H9 (cell line): ENCODE results near the gene FGF22. TPM values are rescaled to one million over a fixed set of nuclear protein-coding genes. Genes with fewer than 3 reads are reported as not detected.

ENCODE experiments used
- DNase-seq: peaks from one replicate; pipeline ENCODE4 v3.0.0-alpha.2; 2017
- H2AFZ ChIP-seq: one replicate; pipeline ENCODE4 v1.6.1; 2013; ENCODE audit warnings: mild to moderate bottlenecking, low read length, control low read depth, moderate library complexity
- H2AK5ac ChIP-seq: 2 replicates; pipeline ENCODE4 v1.6.1; 2013; ENCODE audit warnings: low read length, control low read depth, mixed read lengths; ENCODE audit not compliant: insufficient read length
- H2BK120ac ChIP-seq: one replicate; pipeline ENCODE4 v1.6.1; 2013; ENCODE audit warnings: low read depth, mild to moderate bottlenecking, low read length, control low read depth, inconsistent platforms; ENCODE audit not compliant: poor library complexity, severe bottlenecking
- H2BK12ac ChIP-seq: 2 replicates; pipeline ENCODE4 v1.6.1; 2013; ENCODE audit warnings: low read length, control low read depth, mixed read lengths, low read depth; ENCODE audit not compliant: insufficient read length
- H2BK15ac ChIP-seq: 2 replicates; pipeline ENCODE4 v1.6.1; 2013; ENCODE audit warnings: low read depth, low read length, control low read depth
- H2BK20ac ChIP-seq: one replicate; pipeline ENCODE4 v1.6.1; 2013; ENCODE audit warnings: low read depth, mild to moderate bottlenecking, low read length, control low read depth, inconsistent platforms; ENCODE audit not compliant: poor library complexity, severe bottlenecking
- H2BK5ac ChIP-seq: 2 replicates; pipeline ENCODE4 v1.6.1; 2013; ENCODE audit warnings: low read length, control low read depth, mixed read lengths; ENCODE audit not compliant: insufficient read length
- H3K14ac ChIP-seq: 2 replicates; pipeline ENCODE4 v1.6.1; 2013; ENCODE audit warnings: low read length, control low read depth; ENCODE audit not compliant: insufficient read depth
- H3K18ac ChIP-seq: 2 replicates; pipeline ENCODE4 v1.6.1; 2013; ENCODE audit warnings: low read depth, mild to moderate bottlenecking, mixed read lengths, low read length, control low read depth; ENCODE audit not compliant: insufficient read length
- H3K23ac ChIP-seq: 2 replicates; pipeline ENCODE4 v1.6.1; 2013; ENCODE audit warnings: low read length, control low read depth, mixed read lengths, low read depth; ENCODE audit not compliant: insufficient read length
- H3K23me2 ChIP-seq: 2 replicates; pipeline ENCODE4 v1.6.1; 2013; ENCODE audit warnings: low read depth, mild to moderate bottlenecking, mixed read lengths, low read length, control low read depth; ENCODE audit not compliant: insufficient read length, poor library complexity, severe bottlenecking
- H3K27ac ChIP-seq: 2 replicates; pipeline ENCODE4 v1.5.1; 2013; ENCODE audit warnings: low read length, control low read depth, mixed read lengths, low read depth; ENCODE audit not compliant: insufficient read length
- H3K27me3 ChIP-seq: 2 replicates; pipeline ENCODE4 v1.6.1; 2013; ENCODE audit warnings: low read length, control low read depth, inconsistent platforms; ENCODE audit not compliant: insufficient read depth
- H3K4ac ChIP-seq: 2 replicates; pipeline ENCODE4 v1.6.1; 2013; ENCODE audit warnings: low read depth, mild to moderate bottlenecking, control low read depth, inconsistent platforms, low read length, moderate library complexity
- H3K4me1 ChIP-seq: 2 replicates; pipeline ENCODE4 v1.6.1; 2013; ENCODE audit warnings: low read length, control low read depth, inconsistent platforms; ENCODE audit not compliant: insufficient read depth
- H3K4me2 ChIP-seq: 2 replicates; pipeline ENCODE4 v1.6.1; 2013; ENCODE audit warnings: low read length, control low read depth, mixed read lengths; ENCODE audit not compliant: insufficient read length, insufficient read depth
- H3K56ac ChIP-seq: 2 replicates; pipeline ENCODE4 v1.6.1; 2013; ENCODE audit warnings: low read depth, mild to moderate bottlenecking, mixed read lengths, low read length, control low read depth; ENCODE audit not compliant: insufficient read length
- H3K79me1 ChIP-seq: 2 replicates; pipeline ENCODE4 v1.6.1; 2013; ENCODE audit warnings: low read depth, mild to moderate bottlenecking, moderate library complexity, low read length, control low read depth, inconsistent platforms; ENCODE audit not compliant: insufficient read depth, poor library complexity, severe bottlenecking
- H3K79me2 ChIP-seq: 2 replicates; pipeline ENCODE4 v1.6.1; 2013; ENCODE audit warnings: low read length, control low read depth, inconsistent platforms; ENCODE audit not compliant: insufficient read depth
- H3K9ac ChIP-seq: 2 replicates; pipeline ENCODE4 v1.6.1; 2013; ENCODE audit warnings: low read length, control low read depth, mixed read lengths; ENCODE audit not compliant: insufficient read length; ENCODE audit errors: extremely low read depth
- H3K9me3 ChIP-seq: one replicate; pipeline ENCODE4 v1.6.1; 2013; ENCODE audit warnings: low read depth, low read length, inconsistent platforms; ENCODE audit not compliant: control insufficient read depth
- H3T11ph ChIP-seq: one replicate; pipeline ENCODE4 v1.6.1; 2013; ENCODE audit warnings: mild to moderate bottlenecking, low read length, control low read depth, inconsistent platforms
- H4K20me1 ChIP-seq: one replicate; pipeline ENCODE4 v1.6.1; 2013; ENCODE audit not compliant: control insufficient read depth, insufficient read length, insufficient read depth
- H4K5ac ChIP-seq: 2 replicates; pipeline ENCODE4 v1.6.1; 2013; ENCODE audit warnings: low read depth, mild to moderate bottlenecking, mixed read lengths, low read length, control low read depth; ENCODE audit not compliant: insufficient read length
- H4K8ac ChIP-seq: replicated peaks from 2 replicates; pipeline ENCODE4 v1.6.1; 2013; ENCODE audit warnings: low read length, control low read depth, mixed read lengths, low read depth; ENCODE audit not compliant: insufficient read length
- H4K91ac ChIP-seq: 2 replicates; pipeline ENCODE4 v1.6.1; 2013; ENCODE audit warnings: low read depth, mild to moderate bottlenecking, moderate library complexity, mixed read lengths, low read length, control low read depth; ENCODE audit not compliant: insufficient read length
- H3K27ac Mint-ChIP-seq, 3 experiments: 2 replicates in 2 of 3; 3 replicates in 1 of 3; pipeline ENCODE4 v1.8.0; 2020 to 2021; ENCODE audit warnings: mixed read lengths in 3 of 3, mild to moderate bottlenecking in 1 of 3, moderate library complexity in 1 of 3
- H3K27me3 Mint-ChIP-seq: 2 replicates; pipeline ENCODE4 v1.8.0; 2021; ENCODE audit warnings: low read depth, mild to moderate bottlenecking, moderate library complexity, mixed read lengths
- H3K36me3 Mint-ChIP-seq, 3 experiments: 2 replicates in 2 of 3; 3 replicates in 1 of 3; pipeline ENCODE4 v1.8.0; 2020 to 2021; ENCODE audit warnings: low read depth in 3 of 3, mixed read lengths in 3 of 3; ENCODE audit not compliant: insufficient read depth in 1 of 3
- H3K4me1 Mint-ChIP-seq, 2 experiments: 2 replicates each; pipeline ENCODE4 v1.8.0; 2020; ENCODE audit warnings: mixed read lengths in 2 of 2
- H3K4me3 Mint-ChIP-seq, 2 experiments: 2 replicates in 1 of 2; 3 replicates in 1 of 2; pipeline ENCODE4 v1.8.0; 2020 to 2021; ENCODE audit warnings: mild to moderate bottlenecking in 2 of 2, mixed read lengths in 2 of 2, moderate library complexity in 1 of 2
- H3K9me3 Mint-ChIP-seq, 2 experiments: 2 replicates in 1 of 2; 3 replicates in 1 of 2; pipeline ENCODE4 v1.8.0; 2020; ENCODE audit warnings: mild to moderate bottlenecking in 2 of 2, mixed read lengths in 2 of 2, moderate library complexity in 1 of 2
- CTCF ChIP-seq: fragments of 200-600 bp; sonication (generic); conservative IDR thresholded peaks from 3 replicates; pipeline ENCODE4 v1.8.0; 2021; ENCODE audit warnings: antibody characterized with exemption, mild to moderate bottlenecking
- WGBS: extraction: QIAGEN DNeasy Blood & Tissue Kit; methylation state at CpG from one replicate; pipeline ENCODE4 v1.1.7; 2013; ENCODE audit warnings: missing lambda C conversion rate, low lambda C conversion rate, mixed read lengths; ENCODE audit not compliant: insufficient read length; ENCODE audit errors: extremely low coverage; 5-methylcytosine and 5-hydroxymethylcytosine counted together
- total RNA-seq: library from RNA; stranded (reverse); gene quantifications from 2 replicates; pipeline ENCODE4 v1.2.1, GENCODE V29; 2021

FGF22 gene
- total RNA-seq, 1 experiment from 2014 or later: 0.72 TPM

GRCh38 chr19:657611-658010, 17.9 kb downstream of the FGF22 start:
- peak overlapping the region; percentile 16 to 94 (median 44); a peak in 3 of 7 replicates for H3K27ac Mint-ChIP-seq
- H3K79me1 ChIP-seq: peaks cover 7% of the 10 kb centered on the region

More at GRCh38 chr19:657611-658010, 17.9 kb downstream of the FGF22 start:
- Mint-ChIP-seq H3K27me3 (no peaks in the 10 kb centered on the region; the same call in 1 of the 2 replicates), H3K9me3 (no peaks in the 10 kb centered on the region; a peak in 2 of 5 replicates), H3K36me3 (peaks cover 3 to 16% (median 10%) of the 10 kb centered on the region in 3 experiments; a peak in 6 of 7 replicates), H3K4me1 (peaks cover 13 to 18% of the 10 kb centered on the region in 2 experiments), H3K4me3 (no peak overlapping the region)
- Histone ChIP-seq H3K18ac (no peak overlapping the region), H2BK15ac (no peak overlapping the region), H3K23me2 (peaks cover 4% of the 10 kb centered on the region), H4K91ac (no peak overlapping the region), H4K20me1 (peaks cover 15% of the 10 kb centered on the region), H3K4me2 (no peak overlapping the region), H2AK5ac (no peak overlapping the region), H2BK5ac (no peak overlapping the region), H4K5ac (no peak overlapping the region), H3K4me1 (no peaks in the 10 kb centered on the region; the same call in 1 of the 2 replicates), H3K27me3 (no peaks in the 10 kb centered on the region), H2BK20ac (no peak overlapping the region), H3K23ac (no peak overlapping the region), H4K8ac (no peak overlapping the region), H3K9ac (no peak overlapping the region), H3K4ac (no peak overlapping the region), H2AFZ (no peak overlapping the region), H3K9me3 (no peaks in the 10 kb centered on the region), H3K14ac (no peak overlapping the region), H2BK120ac (no peak overlapping the region), H3T11ph (no peak overlapping the region), H3K79me2 (peaks cover 82% of the 10 kb centered on the region), H3K27ac (no peak overlapping the region), H3K56ac (no peak overlapping the region), H2BK12ac (no peak overlapping the region)
- no peak for TF ChIP-seq CTCF
- WGBS: no CpG with 5 or more reads among the region's 19 CpGs
- no peak for DNase-seq
